Urothelium cell line (cell line): ENCODE results near the gene PDE4D.

Experiments
- DNase-seq: peaks from one replicate; pipeline ENCODE4 v3.0.0; 2011; ENCODE audit warnings: low spot score, mixed read lengths
- FAIRE-seq: peaks from 2 replicates; lab custom pipeline; 2011; peaks lifted over from hg19 to GRCh38; lab: Jason Lieb, UNC

PDE4D gene

GRCh38 chr5:59893429-59894227, at the start of gene PDE4D:
Gene PDE4D, minus strand, starts transcription at chr5:59893726.
- peak; percentile 85 for DNase-seq

GRCh38 chr5:59937633-59938032, 44.1 kb upstream of the PDE4D start:
- DNase-seq, result no peak

More at GRCh38 chr5:59893429-59894227, at the start of gene PDE4D:
- FAIRE-seq, result peak; percentile 63

GRCh38 chr5:59923465-59923864, 29.9 kb upstream of the PDE4D start:
- DNase-seq (no peak), FAIRE-seq (no peak)

More at GRCh38 chr5:59937633-59938032, 44.1 kb upstream of the PDE4D start:
- no peak for FAIRE-seq

- DNase-seq (no peak), FAIRE-seq (no peak)
Observed at GRCh38 chr5:59922220-59922619, 28.7 kb upstream of the PDE4D start.

- no peak for FAIRE-seq
- DNase-seq, result no peak
Observed at GRCh38 chr5:59921816-59922215, 28.3 kb upstream of the PDE4D start.

- DNase-seq (no peak), FAIRE-seq (no peak)
Observed at GRCh38 chr5:59919484-59919883, 26.0 kb upstream of the PDE4D start.

- no peak for DNase-seq
- no peak for FAIRE-seq
Observed at GRCh38 chr5:59917121-59917520, 23.6 kb upstream of the PDE4D start.

- DNase-seq (no peak), FAIRE-seq (no peak)
Observed at GRCh38 chr5:59905188-59905587, 11.7 kb upstream of the PDE4D start.

GRCh38 chr5:59897075-59897474, 3.5 kb upstream of the PDE4D start:
- no peak for DNase-seq
- no peak for FAIRE-seq

- no peak for FAIRE-seq
- no peak for DNase-seq
Observed at GRCh38 chr5:59891962-59892643, 1.4 kb downstream of the PDE4D start.

GRCh38 chr5:59887274-59887673, 6.3 kb downstream of the PDE4D start:
- DNase-seq (no peak), FAIRE-seq (no peak)

- DNase-seq (no peak), FAIRE-seq (no peak)
Observed at GRCh38 chr5:59874675-59875074, 18.9 kb downstream of the PDE4D start.

- FAIRE-seq (no peak), DNase-seq (peak; percentile 27)
Observed at GRCh38 chr5:59873113-59873512, 20.4 kb downstream of the PDE4D start.

- FAIRE-seq (no peak), DNase-seq (no peak)
Observed at GRCh38 chr5:59866661-59867060, 26.9 kb downstream of the PDE4D start.

GRCh38 chr5:59864718-59865117, 28.8 kb downstream of the PDE4D start:
- DNase-seq, result no peak
- FAIRE-seq, result no peak

GRCh38 chr5:59863777-59864176, 29.7 kb downstream of the PDE4D start:
- DNase-seq, result no peak
- no peak for FAIRE-seq

GRCh38 chr5:59856358-59856757, 37.2 kb downstream of the PDE4D start:
- FAIRE-seq (no peak), DNase-seq (no peak)

- DNase-seq (no peak), FAIRE-seq (no peak)
Observed at GRCh38 chr5:59850766-59851165, 42.8 kb downstream of the PDE4D start.

- no peak for FAIRE-seq
- DNase-seq, result no peak
Observed at GRCh38 chr5:59847586-59847985, 45.9 kb downstream of the PDE4D start.

- FAIRE-seq, result no peak
Observed at GRCh38 chr5:59845730-59846129, 47.8 kb downstream of the PDE4D start.

GRCh38 chr5:59843511-59844213, 49.9 kb downstream of the PDE4D start:
- no peak for FAIRE-seq

More at GRCh38 chr5:59845730-59846129, 47.8 kb downstream of the PDE4D start:
- DNase-seq, result no peak

GRCh38 chr5:59842999-59843398, 50.5 kb downstream of the PDE4D start:
- no peak for DNase-seq
- FAIRE-seq, result no peak

More at GRCh38 chr5:59843511-59844213, 49.9 kb downstream of the PDE4D start:
- no peak for DNase-seq
